Measurements from ENCODE around the gene KDM6B. TPM values are rescaled to one million over a fixed set of nuclear protein-coding genes. Genes with fewer than 3 reads are reported as not detected.
"Not testable (repeated sequence)": the region's sequence is repeated elsewhere in the genome, so short reads cannot be mapped to it uniquely, and the experiment has no call there.

Gene KDM6B, protein sequence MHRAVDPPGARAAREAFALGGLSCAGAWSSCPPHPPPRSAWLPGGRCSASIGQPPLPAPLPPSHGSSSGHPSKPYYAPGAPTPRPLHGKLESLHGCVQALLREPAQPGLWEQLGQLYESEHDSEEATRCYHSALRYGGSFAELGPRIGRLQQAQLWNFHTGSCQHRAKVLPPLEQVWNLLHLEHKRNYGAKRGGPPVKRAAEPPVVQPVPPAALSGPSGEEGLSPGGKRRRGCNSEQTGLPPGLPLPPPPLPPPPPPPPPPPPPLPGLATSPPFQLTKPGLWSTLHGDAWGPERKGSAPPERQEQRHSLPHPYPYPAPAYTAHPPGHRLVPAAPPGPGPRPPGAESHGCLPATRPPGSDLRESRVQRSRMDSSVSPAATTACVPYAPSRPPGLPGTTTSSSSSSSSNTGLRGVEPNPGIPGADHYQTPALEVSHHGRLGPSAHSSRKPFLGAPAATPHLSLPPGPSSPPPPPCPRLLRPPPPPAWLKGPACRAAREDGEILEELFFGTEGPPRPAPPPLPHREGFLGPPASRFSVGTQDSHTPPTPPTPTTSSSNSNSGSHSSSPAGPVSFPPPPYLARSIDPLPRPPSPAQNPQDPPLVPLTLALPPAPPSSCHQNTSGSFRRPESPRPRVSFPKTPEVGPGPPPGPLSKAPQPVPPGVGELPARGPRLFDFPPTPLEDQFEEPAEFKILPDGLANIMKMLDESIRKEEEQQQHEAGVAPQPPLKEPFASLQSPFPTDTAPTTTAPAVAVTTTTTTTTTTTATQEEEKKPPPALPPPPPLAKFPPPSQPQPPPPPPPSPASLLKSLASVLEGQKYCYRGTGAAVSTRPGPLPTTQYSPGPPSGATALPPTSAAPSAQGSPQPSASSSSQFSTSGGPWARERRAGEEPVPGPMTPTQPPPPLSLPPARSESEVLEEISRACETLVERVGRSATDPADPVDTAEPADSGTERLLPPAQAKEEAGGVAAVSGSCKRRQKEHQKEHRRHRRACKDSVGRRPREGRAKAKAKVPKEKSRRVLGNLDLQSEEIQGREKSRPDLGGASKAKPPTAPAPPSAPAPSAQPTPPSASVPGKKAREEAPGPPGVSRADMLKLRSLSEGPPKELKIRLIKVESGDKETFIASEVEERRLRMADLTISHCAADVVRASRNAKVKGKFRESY (N-terminal part only)
- 0.48 TPM for total RNA-seq (ENCODE audit: insufficient read depth, low replicate concordance)

GRCh38 chr17:7833795-7834541 lies at the start of gene KDM6B:
TSS of gene KDM6B (plus strand) at chr17:7834217. CDS start at chr17:7845555, 11,338 bp downstream.
- peak; percentile 96 for DNase-seq (ENCODE audit: low spot score)

GRCh38 chr17:7786866-7787265 lies 47.2 kb upstream of the KDM6B start:
- DNase-seq (ENCODE audit: low spot score) = no peak

DNA sequence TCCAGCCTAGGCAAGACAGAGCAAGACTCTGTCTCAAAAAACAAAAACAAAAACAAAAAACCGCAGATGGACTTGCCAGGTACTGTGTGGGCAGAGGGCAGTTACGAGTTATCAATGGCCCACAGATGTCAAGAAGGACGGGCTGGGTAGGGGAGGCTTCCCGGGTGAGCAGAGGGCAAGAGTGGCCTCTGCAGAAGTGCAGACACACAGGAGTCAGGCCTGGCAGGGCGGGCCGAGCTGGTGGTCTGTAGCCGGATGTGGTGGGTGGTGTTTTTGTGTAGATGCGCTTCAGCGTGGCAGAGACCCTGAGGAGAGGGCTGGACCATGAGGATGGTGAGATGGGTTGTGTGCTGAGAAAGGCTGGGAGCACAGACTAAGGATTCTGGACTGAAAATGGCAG lies 44.9 kb upstream of the KDM6B start:
- DNase-seq (ENCODE audit: low spot score) = no peak

- no peak for DNase-seq (ENCODE audit: low spot score)
These were observed 43.9 kb upstream of the KDM6B start for GRCh38 chr17:7790150-7790549.

- no peak for DNase-seq (ENCODE audit: low spot score)
These were observed 41.4 kb upstream of the KDM6B start for GRCh38 chr17:7792611-7793010.

DNA sequence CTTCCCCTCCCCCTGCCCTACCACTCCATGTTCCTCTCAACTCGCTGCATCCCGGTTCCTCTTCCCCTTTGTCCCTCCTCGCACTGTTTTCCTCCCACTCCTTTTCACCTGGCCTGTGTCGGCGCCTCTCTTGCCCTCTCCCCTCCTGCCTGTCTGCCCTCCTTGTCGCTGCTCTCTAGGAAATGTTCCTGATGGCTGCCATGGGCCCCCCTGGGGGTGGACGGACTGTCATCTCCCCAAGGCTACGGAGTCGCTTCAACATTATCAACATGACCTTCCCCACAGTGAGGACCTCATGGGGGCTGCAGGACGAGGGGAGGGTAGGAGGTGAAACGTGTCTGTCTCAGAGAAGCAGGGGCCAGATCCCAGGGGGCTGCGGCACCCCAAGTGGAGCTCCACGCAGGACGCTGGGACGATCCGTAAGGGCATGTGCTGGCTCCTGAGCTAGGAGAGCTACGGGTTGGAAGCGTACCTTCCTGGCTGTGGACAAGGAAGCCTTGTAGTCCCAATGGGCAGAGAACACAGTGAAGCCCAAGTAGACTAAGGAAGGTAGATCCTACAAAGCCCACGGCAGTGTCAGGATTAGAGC lies 39.8 kb upstream of the KDM6B start:
- DNase-seq (ENCODE audit: low spot score) = no peak

DNA sequence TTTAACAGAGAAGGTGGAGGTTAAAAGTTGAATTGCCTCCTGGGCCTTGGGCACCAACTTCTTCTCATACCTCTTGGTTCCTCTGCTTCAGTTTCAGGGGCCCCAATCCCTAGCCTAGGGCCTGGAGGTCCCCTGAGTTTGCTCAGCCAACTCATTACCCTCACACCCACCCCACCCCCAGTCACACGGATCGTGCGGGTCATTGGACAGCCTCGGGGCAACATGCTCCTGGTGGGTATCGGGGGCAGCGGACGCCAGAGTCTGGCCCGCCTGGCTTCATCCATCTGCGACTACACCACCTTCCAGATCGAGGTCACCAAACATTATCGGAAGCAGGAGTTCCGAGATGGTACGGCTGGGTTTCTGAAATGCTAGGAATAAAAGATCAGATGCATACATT lies 36.0 kb upstream of the KDM6B start:
- DNase-seq (ENCODE audit: low spot score) = no peak

DNA sequence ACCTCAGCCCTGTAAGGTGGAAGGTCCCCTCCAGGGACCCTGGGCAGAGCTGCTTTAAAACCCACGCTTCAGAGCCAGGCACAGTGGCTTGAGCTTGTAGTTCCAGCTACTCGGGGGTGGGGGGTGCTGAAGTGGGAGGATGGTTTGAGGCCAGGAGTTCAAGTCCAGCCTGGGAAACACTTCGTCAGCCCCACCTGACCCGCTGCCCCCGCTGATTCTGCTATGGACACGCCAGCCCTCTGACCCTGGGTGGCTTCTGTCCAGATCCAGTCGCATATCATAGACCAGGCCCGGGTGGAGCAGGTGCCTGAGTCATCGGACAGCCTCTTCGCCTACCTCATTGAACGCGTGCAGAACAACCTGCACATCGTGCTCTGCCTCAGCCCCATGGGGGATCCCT lies 35.2 kb upstream of the KDM6B start:
- no peak for DNase-seq (ENCODE audit: low spot score)

GRCh38 chr17:7803981-7804380 lies 30.0 kb upstream of the KDM6B start:
- DNase-seq (ENCODE audit: low spot score) = peak; percentile 11

GRCh38 chr17:7806587-7806986 lies 27.4 kb upstream of the KDM6B start:
- DNase-seq (ENCODE audit: low spot score) = no peak

GRCh38 chr17:7807206-7807605 lies 26.8 kb upstream of the KDM6B start:
- DNase-seq (ENCODE audit: low spot score) = no peak

DNA sequence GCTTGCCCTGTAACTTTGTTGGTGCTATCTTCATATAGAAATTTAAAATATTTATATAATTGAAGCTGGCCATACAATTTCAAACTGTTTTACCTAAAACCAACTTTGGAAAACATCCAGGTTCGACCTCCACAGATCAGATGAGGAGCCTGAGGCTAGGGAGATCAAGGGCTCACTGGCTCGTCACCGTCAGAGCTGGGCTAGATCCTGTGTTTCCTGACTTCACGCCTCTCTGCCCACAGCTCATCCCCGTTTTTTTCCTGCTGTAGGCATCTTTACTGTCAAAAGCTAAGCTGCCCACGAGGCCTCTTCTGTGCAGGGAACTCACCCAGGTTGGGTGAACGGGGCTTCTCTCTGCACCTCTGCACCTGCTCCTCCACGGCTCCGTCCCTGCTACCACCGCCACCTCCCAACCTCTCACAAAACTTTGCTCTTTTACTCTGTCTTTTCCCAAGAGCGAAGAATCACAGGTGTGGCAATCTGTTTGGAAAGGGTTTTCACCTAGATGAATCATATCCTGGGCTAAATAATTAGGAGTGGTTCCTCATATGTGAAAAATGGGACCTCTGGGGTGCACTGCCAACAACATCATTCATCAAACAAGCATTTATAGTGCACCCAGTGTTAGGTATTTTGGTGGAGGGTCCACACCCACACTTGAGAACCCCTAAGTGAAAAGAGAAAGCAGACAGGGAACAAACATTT lies 24.8 kb upstream of the KDM6B start:
- no peak for DNase-seq (ENCODE audit: low spot score)

DNA sequence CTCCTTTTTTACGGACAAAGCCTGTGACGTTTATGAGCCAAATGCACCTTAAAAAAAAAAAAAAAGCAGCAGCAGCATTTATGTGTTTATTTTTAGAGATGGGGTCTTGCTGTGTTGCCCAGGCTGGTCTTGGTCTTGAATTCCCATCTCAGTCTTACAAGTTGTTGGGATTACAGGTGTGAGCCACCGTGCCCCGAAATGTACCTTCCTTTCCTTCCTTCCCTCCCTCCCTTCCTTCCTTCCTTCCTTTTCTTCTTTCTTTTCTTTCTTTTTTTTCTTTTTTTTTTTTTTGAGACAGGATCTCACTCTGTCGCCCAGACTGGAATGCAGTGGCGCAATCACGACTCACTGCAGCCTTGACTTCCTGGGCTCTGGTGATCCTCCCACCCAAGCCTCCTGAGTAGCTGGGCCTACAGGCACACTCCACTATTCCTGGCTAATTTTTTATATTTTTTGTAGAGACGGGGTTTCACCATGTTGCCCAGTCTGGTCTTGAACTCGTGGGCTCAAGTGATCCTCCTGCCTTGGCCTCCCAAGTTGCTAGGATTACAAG lies 24.1 kb upstream of the KDM6B start:
- DNase-seq (ENCODE audit: low spot score) = not testable (repeated sequence)

- DNase-seq (ENCODE audit: low spot score) = no peak
These were observed 22.8 kb upstream of the KDM6B start for GRCh38 chr17:7811251-7811650.

- no peak for DNase-seq (ENCODE audit: low spot score)
These were observed 19.0 kb upstream of the KDM6B start for GRCh38 chr17:7814969-7815368.

- no peak for DNase-seq (ENCODE audit: low spot score)
These were observed 16.9 kb upstream of the KDM6B start for GRCh38 chr17:7816926-7817642.

GRCh38 chr17:7817643-7817964 lies 16.4 kb upstream of the KDM6B start:
- DNase-seq (ENCODE audit: low spot score) = no peak

GRCh38 chr17:7818026-7818425 lies 16.0 kb upstream of the KDM6B start:
- no peak for DNase-seq (ENCODE audit: low spot score)

Data from umbilical cord (tissue), 2 donors.